22Rv1 (cell line): Measurements from ENCODE around the gene FXYD2.

Source experiments
- H3K27ac ChIP-seq: fragments of 450-650 bp; 2 replicates; pipeline ENCODE4 v1.5.1; 2017
- ZFX ChIP-seq: fragments of 450-650 bp; IDR thresholded peaks from 2 replicates; pipeline ENCODE4 v1.6.1; 2017; ENCODE audit warnings: antibody characterized with exemption, borderline replicate concordance
- TF ChIP-seq, protein P1 (sequence below): fragments of 450-650 bp; IDR thresholded peaks from 2 replicates; pipeline ENCODE4 v1.5.1; 2017; ENCODE audit warnings: mild to moderate bottlenecking

Gene FXYD2

GRCh38 chr11:117824571-117825537 lies at the start of gene FXYD2:
FXYD2 (minus strand) TSS chr11:117824744; CDS start chr11:117824678, 66 bp downstream.
- TF ChIP-seq ZFX = no peak
- TF ChIP-seq, protein P1, sequence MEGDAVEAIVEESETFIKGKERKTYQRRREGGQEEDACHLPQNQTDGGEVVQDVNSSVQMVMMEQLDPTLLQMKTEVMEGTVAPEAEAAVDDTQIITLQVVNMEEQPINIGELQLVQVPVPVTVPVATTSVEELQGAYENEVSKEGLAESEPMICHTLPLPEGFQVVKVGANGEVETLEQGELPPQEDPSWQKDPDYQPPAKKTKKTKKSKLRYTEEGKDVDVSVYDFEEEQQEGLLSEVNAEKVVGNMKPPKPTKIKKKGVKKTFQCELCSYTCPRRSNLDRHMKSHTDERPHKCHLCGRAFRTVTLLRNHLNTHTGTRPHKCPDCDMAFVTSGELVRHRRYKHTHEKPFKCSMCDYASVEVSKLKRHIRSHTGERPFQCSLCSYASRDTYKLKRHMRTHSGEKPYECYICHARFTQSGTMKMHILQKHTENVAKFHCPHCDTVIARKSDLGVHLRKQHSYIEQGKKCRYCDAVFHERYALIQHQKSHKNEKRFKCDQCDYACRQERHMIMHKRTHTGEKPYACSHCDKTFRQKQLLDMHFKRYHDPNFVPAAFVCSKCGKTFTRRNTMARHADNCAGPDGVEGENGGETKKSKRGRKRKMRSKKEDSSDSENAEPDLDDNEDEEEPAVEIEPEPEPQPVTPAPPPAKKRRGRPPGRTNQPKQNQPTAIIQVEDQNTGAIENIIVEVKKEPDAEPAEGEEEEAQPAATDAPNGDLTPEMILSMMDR = no peak
- H3K27ac ChIP-seq = no peak within 1 kb of the TSS

GRCh38 chr11:117873828-117874125 lies 49.2 kb upstream of the FXYD2 start:
- H3K27ac ChIP-seq = no peak overlapping the region
- no peak for TF ChIP-seq ZFX
- TF ChIP-seq, protein P1 = no peak

DNA sequence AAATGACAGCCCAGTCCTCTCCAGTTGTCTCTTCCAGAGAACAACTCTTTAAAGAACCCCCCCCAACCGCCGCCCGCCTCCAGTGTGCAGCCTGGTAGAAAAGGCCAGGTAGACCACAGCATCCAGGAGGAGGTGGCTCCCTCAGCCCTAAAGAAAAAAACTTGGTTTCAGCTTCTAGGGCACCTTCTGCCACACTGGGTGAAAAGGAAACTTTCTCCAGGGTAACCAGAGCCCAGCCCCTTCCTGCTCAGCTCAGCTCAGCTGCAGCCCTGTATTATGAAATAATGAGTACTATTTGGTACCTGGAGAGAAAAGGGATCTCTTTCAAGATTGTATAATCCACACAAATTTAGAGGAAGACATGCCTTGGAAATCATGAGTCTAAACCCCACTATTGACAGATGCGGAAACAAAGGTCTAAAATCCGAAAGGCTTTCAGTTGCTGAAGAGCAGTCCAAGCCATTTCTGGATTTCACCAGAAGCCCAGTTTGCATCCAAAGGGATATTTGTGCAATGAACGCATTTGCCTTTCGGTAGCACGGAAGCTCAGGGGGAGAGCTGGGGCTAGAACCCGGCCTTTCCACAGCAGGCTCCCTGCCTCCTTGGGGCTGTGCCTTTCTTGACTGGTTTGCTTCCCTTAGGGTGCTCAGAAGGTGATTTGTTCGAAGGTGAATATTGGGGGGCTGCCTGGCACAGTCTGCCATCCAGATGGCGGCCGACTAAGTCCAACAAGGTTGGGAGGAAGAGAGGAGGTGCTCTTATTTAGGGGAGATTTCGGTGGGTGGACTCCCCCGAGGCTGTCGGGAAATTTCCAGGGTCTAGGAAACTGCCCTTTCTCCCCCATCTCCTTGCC lies 48.7 kb upstream of the FXYD2 start:
- no peak overlapping the region for H3K27ac ChIP-seq
- TF ChIP-seq, protein P1 = no peak
- TF ChIP-seq ZFX = no peak

- no peak for TF ChIP-seq ZFX
- TF ChIP-seq, protein P1 = no peak
- H3K27ac ChIP-seq = no peak overlapping the region
Observed at GRCh38 chr11:117872420-117872961, 47.9 kb upstream of the FXYD2 start.

DNA sequence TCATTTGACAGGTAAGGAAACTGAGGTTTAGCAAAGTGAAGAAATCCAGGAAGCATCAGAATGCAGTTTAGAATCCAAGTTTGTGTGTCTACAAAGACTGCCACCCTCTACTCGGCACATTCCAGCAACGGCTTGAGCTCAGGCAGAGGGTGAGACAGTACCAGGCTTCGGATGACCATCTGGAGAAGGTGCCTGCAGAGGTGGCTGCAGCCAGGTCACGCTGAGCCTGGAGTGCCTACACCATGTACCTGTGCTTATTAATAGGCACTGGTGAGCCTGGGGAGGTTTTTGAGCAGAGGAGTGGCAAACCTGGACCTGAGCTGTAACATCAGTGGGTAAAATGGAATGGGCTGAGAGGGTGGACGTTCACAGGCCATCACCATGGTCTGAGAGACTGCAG lies 47.2 kb upstream of the FXYD2 start:
- TF ChIP-seq, protein P1 = no peak
- TF ChIP-seq ZFX = no peak
- no peak overlapping the region for H3K27ac ChIP-seq

GRCh38 chr11:117871160-117871559 lies 46.6 kb upstream of the FXYD2 start:
- no peak overlapping the region for H3K27ac ChIP-seq
- TF ChIP-seq, protein P1 = no peak
- no peak for TF ChIP-seq ZFX
